HepG2 (cell line): ENCODE results near the gene TLCD1. TPM values are rescaled to one million over a fixed set of nuclear protein-coding genes. Genes with fewer than 3 reads are reported as not detected.

ENCODE experiments used
- ARNTL ChIP-seq: sonication (generic); formaldehyde crosslinking; IDR thresholded peaks from 2 replicates; pipeline ENCODE4 v1.4.0; 2020; ENCODE audit warnings: mild to moderate bottlenecking, missing genetic modification reagents
- ELF3 ChIP-seq: IDR thresholded peaks from 2 replicates; pipeline ENCODE4 v1.6.1; 2016; ENCODE audit warnings: missing genetic modification reagents, missing compliant biosample characterization
- FOXA3 ChIP-seq: IDR thresholded peaks from 2 replicates; pipeline ENCODE4 v1.6.1; 2016; ENCODE audit warnings: missing genetic modification reagents, missing compliant biosample characterization
- MED1 ChIP-seq: sonication (generic); formaldehyde crosslinking; IDR thresholded peaks from 2 replicates; pipeline ENCODE4 v1.4.0; 2020; ENCODE audit warnings: missing genetic modification reagents
- ZSCAN21 ChIP-seq: sonication (generic); formaldehyde crosslinking; IDR thresholded peaks from 2 replicates; pipeline ENCODE4 v1.8.0; 2022; ENCODE audit warnings: mild to moderate bottlenecking, missing genetic modification reagents, moderate library complexity, borderline replicate concordance
- polyA plus RNA-seq, 8 experiments: library from polyadenylated mRNA; depleted of rRNA in 3 of 8; stranded (reverse) in 7 of 8; unstranded in 1 of 8; fragments of >200 nt; fragmentation: Illumina TruSeq in 4 of 8; extraction: Trizol in 4 of 8; gene quantifications; 2 replicates each; pipeline versions ENCODE4 v1.2.1 to v1.2.3, GENCODE V29; 2011 to 2016; ENCODE audit warnings: low read depth in 4 of 8, missing spikeins in 1 of 8, mixed read lengths in 1 of 8; ENCODE audit not compliant: insufficient read depth in 1 of 8
- total RNA-seq, 5 experiments: library from RNA; depleted of rRNA; stranded (reverse); fragments of >200 nt; fragmentation: Illumina TruSeq; extraction: Trizol; gene quantifications; 2 replicates each; pipeline ENCODE4 v1.2.3, GENCODE V29; 2016; ENCODE audit warnings: low read depth in 1 of 5
- TF ChIP-seq, protein P1 (sequence below), 2 experiments: fragments of 450-650 bp in 1 of 2; sonication (generic) in 1 of 2; formaldehyde crosslinking in 1 of 2; IDR thresholded peaks; 2 replicates each; pipeline versions ENCODE4 v1.6.1 to v1.8.0; 2016 to 2022; ENCODE audit warnings: antibody characterized with exemption in 1 of 2, mild to moderate bottlenecking in 1 of 2, missing genetic modification reagents in 1 of 2
- TF ChIP-seq, protein P2 (sequence below): sonication (generic); formaldehyde crosslinking; IDR thresholded peaks from 2 replicates; pipeline ENCODE4 v1.4.0; 2020; ENCODE audit warnings: mild to moderate bottlenecking, missing genetic modification reagents
- TF ChIP-seq, protein P3 (sequence below): sonication (generic); formaldehyde crosslinking; conservative IDR thresholded peaks from 2 replicates; pipeline ENCODE4 v1.4.0; 2020; ENCODE audit warnings: missing genetic modification reagents

Gene TLCD1
- total and polyA plus RNA-seq, 2 of the 13 experiments (the other 11 are each of a cell fraction or from before 2014, with no cell fraction given): 14.9 to 19.6 TPM

- TF ChIP-seq, protein P1, sequence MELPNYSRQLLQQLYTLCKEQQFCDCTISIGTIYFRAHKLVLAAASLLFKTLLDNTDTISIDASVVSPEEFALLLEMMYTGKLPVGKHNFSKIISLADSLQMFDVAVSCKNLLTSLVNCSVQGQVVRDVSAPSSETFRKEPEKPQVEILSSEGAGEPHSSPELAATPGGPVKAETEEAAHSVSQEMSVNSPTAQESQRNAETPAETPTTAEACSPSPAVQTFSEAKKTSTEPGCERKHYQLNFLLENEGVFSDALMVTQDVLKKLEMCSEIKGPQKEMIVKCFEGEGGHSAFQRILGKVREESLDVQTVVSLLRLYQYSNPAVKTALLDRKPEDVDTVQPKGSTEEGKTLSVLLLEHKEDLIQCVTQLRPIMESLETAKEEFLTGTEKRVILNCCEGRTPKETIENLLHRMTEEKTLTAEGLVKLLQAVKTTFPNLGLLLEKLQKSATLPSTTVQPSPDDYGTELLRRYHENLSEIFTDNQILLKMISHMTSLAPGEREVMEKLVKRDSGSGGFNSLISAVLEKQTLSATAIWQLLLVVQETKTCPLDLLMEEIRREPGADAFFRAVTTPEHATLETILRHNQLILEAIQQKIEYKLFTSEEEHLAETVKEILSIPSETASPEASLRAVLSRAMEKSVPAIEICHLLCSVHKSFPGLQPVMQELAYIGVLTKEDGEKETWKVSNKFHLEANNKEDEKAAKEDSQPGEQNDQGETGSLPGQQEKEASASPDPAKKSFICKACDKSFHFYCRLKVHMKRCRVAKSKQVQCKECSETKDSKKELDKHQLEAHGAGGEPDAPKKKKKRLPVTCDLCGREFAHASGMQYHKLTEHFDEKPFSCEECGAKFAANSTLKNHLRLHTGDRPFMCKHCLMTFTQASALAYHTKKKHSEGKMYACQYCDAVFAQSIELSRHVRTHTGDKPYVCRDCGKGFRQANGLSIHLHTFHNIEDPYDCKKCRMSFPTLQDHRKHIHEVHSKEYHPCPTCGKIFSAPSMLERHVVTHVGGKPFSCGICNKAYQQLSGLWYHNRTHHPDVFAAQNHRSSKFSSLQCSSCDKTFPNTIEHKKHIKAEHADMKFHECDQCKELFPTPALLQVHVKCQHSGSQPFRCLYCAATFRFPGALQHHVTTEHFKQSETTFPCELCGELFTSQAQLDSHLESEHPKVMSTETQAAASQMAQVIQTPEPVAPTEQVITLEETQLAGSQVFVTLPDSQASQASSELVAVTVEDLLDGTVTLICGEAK (IDR thresholded peaks at IDR 0.05): no peak
- TF ChIP-seq, protein P1 (CRISPR knock-in tag; IDR thresholded peaks at IDR 0.05): no peak
- peak; percentile 63 for TF ChIP-seq ELF3
- peak; percentile 67 for TF ChIP-seq FOXA3 (CRISPR knock-in tag)
- TF ChIP-seq, protein P2, sequence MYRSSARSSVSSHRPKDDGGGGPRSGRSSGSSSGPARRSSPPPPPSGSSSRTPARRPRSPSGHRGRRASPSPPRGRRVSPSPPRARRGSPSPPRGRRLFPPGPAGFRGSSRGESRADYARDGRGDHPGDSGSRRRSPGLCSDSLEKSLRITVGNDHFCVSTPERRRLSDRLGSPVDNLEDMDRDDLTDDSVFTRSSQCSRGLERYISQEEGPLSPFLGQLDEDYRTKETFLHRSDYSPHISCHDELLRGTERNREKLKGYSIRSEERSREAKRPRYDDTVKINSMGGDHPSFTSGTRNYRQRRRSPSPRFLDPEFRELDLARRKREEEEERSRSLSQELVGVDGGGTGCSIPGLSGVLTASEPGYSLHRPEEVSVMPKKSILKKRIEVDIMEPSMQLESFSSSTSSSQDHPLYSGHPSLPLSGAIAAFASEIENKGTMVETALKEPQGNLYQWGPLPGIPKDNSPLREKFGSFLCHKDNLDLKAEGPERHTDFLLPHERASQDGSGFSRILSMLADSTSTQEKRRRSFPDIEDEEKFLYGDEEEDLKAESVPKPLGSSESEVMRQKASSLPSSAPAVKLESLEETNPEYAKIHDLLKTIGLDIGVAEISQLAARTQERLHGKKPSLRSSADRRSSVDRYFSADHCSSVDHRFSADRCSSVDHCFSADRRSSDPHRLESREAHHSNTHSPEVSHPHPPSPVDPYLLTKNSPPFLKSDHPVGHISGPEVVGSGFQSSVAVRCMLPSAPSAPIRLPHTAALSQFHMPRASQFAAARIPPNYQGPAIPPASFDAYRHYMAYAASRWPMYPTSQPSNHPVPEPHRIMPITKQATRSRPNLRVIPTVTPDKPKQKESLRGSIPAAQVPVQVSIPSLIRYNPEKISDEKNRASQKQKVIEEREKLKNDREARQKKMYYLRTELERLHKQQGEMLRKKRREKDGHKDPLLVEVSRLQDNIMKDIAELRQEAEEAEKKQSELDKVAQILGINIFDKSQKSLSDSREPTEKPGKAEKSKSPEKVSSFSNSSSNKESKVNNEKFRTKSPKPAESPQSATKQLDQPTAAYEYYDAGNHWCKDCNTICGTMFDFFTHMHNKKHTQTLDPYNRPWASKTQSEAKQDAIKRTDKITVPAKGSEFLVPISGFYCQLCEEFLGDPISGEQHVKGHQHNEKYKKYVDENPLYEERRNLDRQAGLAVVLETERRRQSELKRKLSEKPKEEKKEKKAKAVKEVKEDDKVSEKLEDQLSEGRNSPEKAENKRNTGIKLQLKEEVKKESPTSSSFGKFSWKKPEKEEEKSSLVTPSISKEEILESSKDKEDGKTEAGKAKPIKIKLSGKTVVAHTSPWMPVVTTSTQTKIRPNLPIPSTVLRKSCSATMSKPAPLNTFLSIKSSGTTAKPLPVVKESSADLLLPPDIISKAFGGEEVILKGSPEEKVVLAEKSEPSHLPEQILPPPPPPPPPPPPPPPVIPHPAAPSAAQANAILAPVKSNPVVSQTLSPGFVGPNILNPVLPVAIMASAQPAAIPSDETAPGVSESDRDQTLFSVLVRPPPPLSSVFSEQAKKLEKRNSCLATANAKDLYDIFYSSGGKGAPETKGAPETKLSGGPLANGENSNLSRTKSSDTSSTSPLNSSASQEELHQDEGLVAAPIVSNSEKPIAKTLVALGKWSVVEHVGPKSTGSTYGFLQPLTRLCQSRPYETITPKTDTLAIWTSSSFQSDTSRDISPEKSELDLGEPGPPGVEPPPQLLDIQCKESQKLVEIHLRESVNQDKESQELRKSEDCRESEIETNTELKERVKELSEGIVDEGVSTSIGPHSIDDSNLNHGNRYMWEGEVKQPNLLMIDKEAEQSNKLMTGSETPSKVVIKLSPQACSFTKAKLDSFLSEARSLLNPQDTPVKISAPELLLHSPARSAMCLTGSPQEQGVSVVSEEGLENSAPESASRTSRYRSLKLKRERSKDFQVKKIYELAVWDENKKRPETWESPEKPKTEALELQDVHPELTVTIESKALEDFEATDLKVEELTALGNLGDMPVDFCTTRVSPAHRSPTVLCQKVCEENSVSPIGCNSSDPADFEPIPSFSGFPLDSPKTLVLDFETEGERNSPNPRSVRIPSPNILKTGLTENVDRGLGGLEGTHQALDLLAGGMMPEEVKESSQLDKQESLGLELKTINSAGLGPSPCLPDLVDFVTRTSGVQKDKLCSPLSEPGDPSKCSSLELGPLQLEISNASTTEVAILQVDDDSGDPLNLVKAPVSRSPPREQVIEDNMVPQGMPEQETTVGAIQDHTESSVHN: no peak; the same call in 1 of the 2 replicates
- TF ChIP-seq MED1 (CRISPR knock-in tag): peak; percentile 32; the same call in 1 of the 2 replicates
- TF ChIP-seq, protein P3, sequence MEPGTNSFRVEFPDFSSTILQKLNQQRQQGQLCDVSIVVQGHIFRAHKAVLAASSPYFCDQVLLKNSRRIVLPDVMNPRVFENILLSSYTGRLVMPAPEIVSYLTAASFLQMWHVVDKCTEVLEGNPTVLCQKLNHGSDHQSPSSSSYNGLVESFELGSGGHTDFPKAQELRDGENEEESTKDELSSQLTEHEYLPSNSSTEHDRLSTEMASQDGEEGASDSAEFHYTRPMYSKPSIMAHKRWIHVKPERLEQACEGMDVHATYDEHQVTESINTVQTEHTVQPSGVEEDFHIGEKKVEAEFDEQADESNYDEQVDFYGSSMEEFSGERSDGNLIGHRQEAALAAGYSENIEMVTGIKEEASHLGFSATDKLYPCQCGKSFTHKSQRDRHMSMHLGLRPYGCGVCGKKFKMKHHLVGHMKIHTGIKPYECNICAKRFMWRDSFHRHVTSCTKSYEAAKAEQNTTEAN (CRISPR knock-in tag): 0 out of 2 replicates have a peak, but pooled peaks have one; percentile 29
- TF ChIP-seq ARNTL: no peak; the same call in 1 of the 2 replicates
- peak; percentile 75; the same call in 1 of the 2 replicates for TF ChIP-seq ZSCAN21 (CRISPR knock-in tag)
These were observed 19.1 kb upstream of the TLCD1 start (continued) for GRCh38 chr17:28744972-28745785.
